Aorta (tissue), 5 donors: ENCODE data around the gene PRKCQ. TPM values are rescaled to one million over a fixed set of nuclear protein-coding genes. Genes with fewer than 3 reads are reported as not detected.

Experiments
- ATAC-seq: fragments of 200-7000 bp; cut with Tn5 transposase; one replicate; pipeline ENCODE4 v1.9.1; 2022; ENCODE audit warnings: moderate library complexity; ENCODE audit not compliant: low FRiP score
- DNase-seq, 2 donors: peaks; one replicate each; pipeline ENCODE4 v3.0.0-alpha.2; 2020
- H3K27ac ChIP-seq, 2 donors: one replicate each; pipeline ENCODE4 v1.5.1; 2013; ENCODE audit warnings: low read length in 2 of 2, mild to moderate bottlenecking in 2 of 2, moderate library complexity in 2 of 2, control low read depth in 1 of 2, inconsistent platforms in 1 of 2, low read depth in 1 of 2
- H3K27me3 ChIP-seq, 2 donors: one replicate each; pipeline ENCODE4 v1.6.1; 2013; ENCODE audit warnings: control low read depth in 1 of 2, low read length in 1 of 2, mild to moderate bottlenecking in 1 of 2, moderate library complexity in 1 of 2; ENCODE audit not compliant: insufficient read depth in 2 of 2, control insufficient read depth in 1 of 2
- H3K36me3 ChIP-seq, 2 donors: one replicate each; pipeline ENCODE4 v1.6.1; 2013; ENCODE audit warnings: control low read depth in 1 of 2, low read length in 1 of 2, mild to moderate bottlenecking in 1 of 2; ENCODE audit not compliant: insufficient read depth in 2 of 2, control insufficient read depth in 1 of 2
- H3K4me1 ChIP-seq, 2 donors: one replicate each; pipeline ENCODE4 v1.6.1; 2013; ENCODE audit warnings: low read length in 2 of 2, control low read depth in 1 of 2, mild to moderate bottlenecking in 1 of 2, moderate library complexity in 1 of 2; ENCODE audit not compliant: insufficient read depth in 2 of 2, control insufficient read depth in 1 of 2
- H3K4me3 ChIP-seq, 2 donors: one replicate each; pipeline ENCODE4 v1.5.1; 2013; ENCODE audit warnings: low read length in 2 of 2, control low read depth in 1 of 2, mild to moderate bottlenecking in 1 of 2
- H3K9me3 ChIP-seq: one replicate; pipeline ENCODE4 v1.6.1; 2013; ENCODE audit warnings: mild to moderate bottlenecking, low read length; ENCODE audit not compliant: control insufficient read depth
- WGBS, 2 donors: extraction: QIAGEN DNeasy Blood & Tissue Kit; methylation state at CpG; one replicate each; pipeline ENCODE4 v1.1.7; 2013; 5-methylcytosine and 5-hydroxymethylcytosine counted together
- intact Hi-C, 2 donors: fragments of 100-400 bp; cut with DNase I; formaldehyde crosslinking; loops; one replicate each; pipeline versions ENCODE4 v1.14.2 to v1.15.0; 2022
- polyA plus RNA-seq, 2 donors: library from polyadenylated mRNA; stranded (reverse); fragments of 200-250 nt; gene quantifications; one replicate each; pipeline ENCODE4 v1.2.3, GENCODE V29; 2013
- total RNA-seq, 2 donors: library from RNA; stranded (reverse); fragmentation: NEBNext Ultra II Directional; extraction: Animal tissue kit (Norgen Biotek cat#: 25700); gene quantifications; one replicate each; pipeline ENCODE4 v1.2.1, GENCODE V29; 2021
- donor health status: healthy with polysubstance abuse.
- donor health status: Bipolar disorder and iron deficiency.
- donor health status: DM: no; HTN: no; CAD: no.
- donor health status: DM: no; HTN: no; CAD: no.
- donor health status: DM: yes; HTN: yes; CAD: no.

Gene PRKCQ
- total and polyA plus RNA-seq, 4 donors = 0.45 to 1.3 (median 1.1) TPM; not detected in 1

- Histone ChIP-seq H3K36me3 (no peaks in the 10 kb centered on the region), H3K27me3 (no peaks in the 10 kb centered on the region), H3K27ac (no peak overlapping the region), H3K4me1 (no peaks in the 10 kb centered on the region), H3K4me3 (no peak overlapping the region), H3K9me3 (no peaks in the 10 kb centered on the region)
- ATAC-seq (no peak), DNase-seq (no peak)
- intact Hi-C loops = loop anchor here (5.0 kb wide), 2 partner anchors 259 to 264 kb away; no protein-coding TSS in a partner anchor
- 57 to 63% methylated on average over 5 of the region's 5 CpGs for WGBS, 2 donors
Measured at GRCh38 chr10:6418167-6418566, 161.9 kb downstream of the PRKCQ start.

DNA sequence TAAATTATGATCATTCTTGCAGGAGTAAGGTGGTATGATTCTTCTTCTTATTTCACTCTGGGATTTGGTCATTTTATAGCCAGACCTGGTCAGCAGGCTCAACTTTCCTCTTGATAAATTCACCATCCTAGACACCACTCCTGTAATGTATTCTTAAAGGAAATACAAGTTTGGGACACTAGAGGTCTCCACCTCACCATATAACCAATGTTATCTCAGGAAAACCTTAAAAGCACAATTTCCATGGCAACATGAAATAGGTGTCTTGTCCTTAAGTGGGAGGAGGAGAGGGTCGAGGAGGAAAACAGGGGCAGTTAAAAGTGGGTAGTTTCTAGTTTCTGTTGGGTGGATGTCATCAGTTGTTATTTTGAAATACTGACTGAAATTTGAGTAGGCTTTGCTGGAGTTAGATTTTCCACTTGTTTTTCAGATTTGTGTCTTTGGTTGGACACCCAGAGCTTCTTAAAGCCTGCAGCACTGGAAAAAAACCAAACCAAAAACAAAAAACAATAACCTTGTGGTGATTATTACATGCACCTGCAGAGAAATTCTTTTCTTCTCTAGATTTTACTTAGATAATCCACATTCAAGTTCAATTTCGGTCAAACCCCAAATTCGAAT is 163.1 kb downstream of the PRKCQ start:
- intact Hi-C loops = loop anchor here (5.0 kb wide), 2 partner anchors 260 to 265 kb away; no protein-coding TSS in a partner anchor
- DNase-seq = no peak
- Histone ChIP-seq H3K4me3 (no peak overlapping the region), H3K36me3 (no peaks in the 10 kb centered on the region), H3K27me3 (no peaks in the 10 kb centered on the region), H3K4me1 (no peaks in the 10 kb centered on the region), H3K27ac (no peak overlapping the region), H3K9me3 (no peaks in the 10 kb centered on the region)
- WGBS, 2 donors = 64 to 65% methylated on average over 3 of the region's 3 CpGs
- peak; percentile 74 for ATAC-seq

DNA sequence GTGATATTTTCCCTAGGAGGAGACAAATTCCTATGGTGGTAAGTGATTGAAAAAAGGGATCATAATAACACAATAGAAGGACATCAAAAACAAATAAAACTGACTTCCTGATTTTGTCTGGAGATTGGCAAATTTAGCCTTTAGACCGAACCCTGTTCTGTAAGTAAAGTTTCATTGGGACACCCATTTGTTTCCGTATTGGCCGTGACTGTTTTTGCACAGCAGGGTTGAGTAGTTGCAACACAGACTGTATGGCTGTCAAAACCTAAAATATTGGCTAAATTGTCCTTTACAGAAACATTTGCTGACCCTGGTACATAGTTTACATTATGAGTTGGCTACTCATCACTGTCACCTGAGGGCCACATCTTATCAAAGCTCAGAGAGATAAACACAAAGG is 168.6 kb downstream of the PRKCQ start:
- ATAC-seq (no peak), DNase-seq (no peak)
- Histone ChIP-seq H3K27ac (no peak overlapping the region), H3K4me3 (no peak overlapping the region), H3K27me3 (no peaks in the 10 kb centered on the region), H3K9me3 (no peaks in the 10 kb centered on the region), H3K4me1 (peaks cover 0 to 2% of the 10 kb centered on the region in 2 donors), H3K36me3 (no peaks in the 10 kb centered on the region)
- intact Hi-C loops = no loop called here
- 81 to 84% methylated on average over 3 of the region's 3 CpGs for WGBS, 2 donors

DNA sequence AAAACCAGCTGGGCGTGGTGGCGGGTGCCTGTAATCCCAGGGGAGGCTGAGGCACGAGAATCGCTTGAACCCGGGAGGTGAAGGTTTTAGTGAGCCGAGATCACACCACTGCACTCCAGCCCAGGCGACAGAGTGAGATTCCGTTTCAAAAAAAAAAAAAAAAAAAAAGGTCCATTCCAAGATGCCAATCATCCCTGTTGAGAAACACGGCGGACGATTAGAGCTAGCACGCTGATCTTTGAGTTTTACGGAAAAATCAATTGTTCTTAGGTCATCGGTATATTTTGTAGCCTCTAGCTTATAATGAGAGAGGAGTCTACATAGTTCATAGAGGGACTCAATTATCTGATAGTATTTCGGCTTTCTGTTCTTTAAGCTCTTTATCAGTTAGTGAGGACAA is 169.2 kb downstream of the PRKCQ start:
- intact Hi-C loops = no loop called here

DNA sequence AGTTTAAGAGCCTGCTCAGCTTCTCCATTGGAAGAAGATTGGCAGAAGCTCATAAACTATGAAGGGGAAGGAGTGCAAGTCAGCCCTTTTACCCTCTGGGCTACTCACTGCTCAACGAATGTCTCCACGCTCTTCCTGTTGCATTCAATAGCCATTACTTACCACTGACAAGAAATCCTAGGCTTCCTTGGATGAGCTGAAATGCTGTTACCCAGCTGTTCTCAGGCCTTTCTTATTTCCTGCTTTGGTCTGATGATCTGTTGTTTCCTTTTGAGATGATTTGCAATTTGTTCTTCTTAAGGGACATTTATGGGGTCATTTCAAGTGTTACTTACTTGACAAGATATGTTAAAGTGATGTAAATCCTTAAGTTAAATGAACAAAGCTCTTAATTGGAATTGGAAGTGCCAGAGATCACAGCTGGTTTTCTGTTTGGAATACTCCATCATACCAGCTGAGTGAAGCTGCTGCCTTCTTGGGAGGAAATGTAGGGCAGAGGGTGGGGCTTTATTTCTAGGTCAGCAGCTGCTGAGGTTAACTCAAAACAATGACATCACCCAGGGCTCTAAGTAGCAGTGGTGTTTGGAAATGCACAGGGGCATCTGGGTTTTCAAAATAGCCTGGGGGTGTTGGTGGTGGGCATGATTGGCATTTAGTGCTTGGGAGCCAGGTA is 170.0 kb downstream of the PRKCQ start:
- Histone ChIP-seq H3K4me3 (no peak overlapping the region), H3K4me1 (peaks cover 0 to 2% of the 10 kb centered on the region in 2 donors), H3K27ac (no peak overlapping the region), H3K36me3 (no peaks in the 10 kb centered on the region), H3K27me3 (no peaks in the 10 kb centered on the region), H3K9me3 (no peaks in the 10 kb centered on the region)
- WGBS, 2 donors = 66 to 69% methylated on average over 2 of the region's 2 CpGs
- intact Hi-C loops = no loop called here
- ATAC-seq = peak; percentile 73
- DNase-seq = no peak

More for the DNA sequence above, 169.2 kb downstream of the PRKCQ start:
- Histone ChIP-seq H3K36me3 (no peaks in the 10 kb centered on the region), H3K27ac (no peak overlapping the region), H3K27me3 (no peaks in the 10 kb centered on the region), H3K9me3 (no peaks in the 10 kb centered on the region), H3K4me1 (peaks cover 0 to 2% of the 10 kb centered on the region in 2 donors), H3K4me3 (no peak overlapping the region)
- DNase-seq (no peak), ATAC-seq (no peak)
- 87 to 94% methylated on average over 15 of the region's 15 CpGs for WGBS, 2 donors

DNA sequence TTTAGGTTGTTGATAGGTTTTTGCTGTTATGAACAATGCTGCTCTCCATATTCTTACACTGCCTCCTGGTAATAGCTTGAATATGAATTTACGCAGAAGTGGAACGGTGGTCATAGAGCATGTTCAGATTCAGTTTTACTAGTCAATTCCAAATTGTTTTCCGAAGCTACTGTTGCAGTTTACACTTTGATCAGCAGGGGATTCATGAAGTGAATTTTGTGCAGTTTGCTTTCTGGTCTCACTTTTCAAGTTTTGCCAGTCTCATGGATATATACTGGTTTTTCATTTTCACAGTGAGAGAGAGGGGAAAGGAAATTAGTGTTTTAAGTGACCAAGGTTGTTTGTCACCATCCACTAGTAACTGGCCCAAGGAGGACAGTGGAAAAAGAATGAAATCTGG is 171.3 kb downstream of the PRKCQ start:
- no peak overlapping the region for H3K27ac ChIP-seq
- WGBS, 2 donors = 91 to 94% methylated on average over 3 of the region's 3 CpGs
- ATAC-seq = no peak

GRCh38 chr10:6407034-6407721 is 172.9 kb downstream of the PRKCQ start:
- WGBS, 2 donors = 90 to 93% methylated on average over 11 of the region's 11 CpGs
- Histone ChIP-seq H3K4me1 (peaks cover 0 to 2% of the 10 kb centered on the region in 2 donors), H3K9me3 (no peaks in the 10 kb centered on the region), H3K4me3 (no peak overlapping the region), H3K36me3 (no peaks in the 10 kb centered on the region), H3K27me3 (no peaks in the 10 kb centered on the region), H3K27ac (no peak overlapping the region)
- intact Hi-C loops = no loop called here
- no peak for ATAC-seq
- DNase-seq = no peak

More for the DNA sequence above, 171.3 kb downstream of the PRKCQ start:
- no peaks in the 10 kb centered on the region for H3K36me3 ChIP-seq
- no peak for DNase-seq
- H3K9me3 ChIP-seq = no peaks in the 10 kb centered on the region
- no peaks in the 10 kb centered on the region for H3K27me3 ChIP-seq
- peaks cover 0 to 2% of the 10 kb centered on the region in 2 donors for H3K4me1 ChIP-seq
- intact Hi-C loops = no loop called here
- H3K4me3 ChIP-seq = no peak overlapping the region

GRCh38 chr10:6406220-6407033 is 173.6 kb downstream of the PRKCQ start:
- ATAC-seq = no peak
- no peaks in the 10 kb centered on the region for H3K9me3 ChIP-seq
- intact Hi-C loops = no loop called here
- H3K4me3 ChIP-seq = no peak overlapping the region
- no peak overlapping the region for H3K27ac ChIP-seq
- H3K27me3 ChIP-seq = no peaks in the 10 kb centered on the region
- no peak for DNase-seq
- no peaks in the 10 kb centered on the region for H3K36me3 ChIP-seq
- H3K4me1 ChIP-seq = peaks cover 0 to 2% of the 10 kb centered on the region in 2 donors
- 55 to 62% methylated on average over 10 of the region's 10 CpGs for WGBS, 2 donors
